KG1 (cell line): ENCODE data around the gene MTG2.

ENCODE experiments used
- DNase-seq: peaks from one replicate; lab custom pipeline; 2025; lab: John Stamatoyannopoulos, UW

MTG2 gene

DNA sequence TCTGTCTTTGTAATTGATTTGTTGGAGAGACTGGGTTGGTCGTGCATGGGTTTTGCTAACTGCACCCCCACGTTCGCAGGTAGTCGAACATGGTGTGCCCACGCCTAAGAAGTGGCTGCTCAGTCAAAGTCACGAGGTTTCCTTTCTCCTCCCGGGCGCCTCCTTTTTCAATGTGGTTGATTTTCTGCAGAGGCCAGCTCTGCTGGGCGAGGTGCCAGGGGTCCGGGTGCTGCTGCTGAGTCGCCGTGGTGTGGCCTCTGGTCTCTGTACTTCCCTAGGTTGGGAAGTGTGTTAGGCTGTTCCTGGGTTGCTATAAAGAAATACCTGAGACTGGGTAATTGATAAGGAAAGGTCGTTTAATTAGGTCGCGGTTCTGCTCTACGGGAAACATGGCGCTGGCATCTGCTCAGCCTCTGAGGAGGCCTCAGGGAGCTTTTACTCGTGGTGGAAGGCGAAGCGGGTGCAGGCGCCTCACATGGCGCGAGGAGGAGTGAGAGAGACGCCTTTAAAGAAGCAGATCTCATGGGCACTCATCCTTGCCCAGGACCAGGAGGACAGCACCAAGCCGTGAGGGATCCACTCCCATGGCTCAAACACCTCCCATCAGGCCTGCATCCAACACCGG lies 69.6 kb downstream of the MTG2 start:
- DNase-seq = no peak
